Measurements from ENCODE around the gene CEP152. TPM values are rescaled to one million over a fixed set of nuclear protein-coding genes. Genes with fewer than 3 reads are reported as not detected.

CEP152 gene
- total RNA-seq, 1 experiment from 2014 or later = 24.6 TPM

DNA sequence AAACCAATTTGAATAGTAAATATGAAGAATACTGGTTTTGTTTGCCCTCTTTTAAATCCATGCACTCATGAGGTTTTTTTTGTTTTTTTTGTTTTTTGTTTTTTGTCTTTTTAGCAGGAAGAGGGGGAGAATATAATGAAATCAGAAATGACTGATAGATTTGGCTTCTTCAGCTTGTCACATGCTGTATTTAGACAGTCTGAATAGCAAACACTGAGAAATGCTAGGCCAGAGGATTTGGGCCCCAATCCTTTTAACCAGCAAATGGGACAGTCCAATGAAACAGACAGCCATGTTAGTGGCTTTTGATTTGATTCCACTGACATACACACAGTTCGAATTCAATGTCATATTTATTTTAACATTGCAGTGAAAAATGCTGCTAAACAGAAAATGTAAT lies 14.2 kb upstream of the CEP152 start:
- CTCF ChIA-PET = no interaction called here
- H3K9me3 ChIP-seq (ENCODE audit: insufficient read depth, low read depth) = no peaks in the 10 kb centered on the region
- H3K4me2 ChIP-seq = no peak overlapping the region
- intact Hi-C loops (cut with micrococcal nuclease; ENCODE audit: unreplicated experiment) = no loop called here
- no peaks in the 10 kb centered on the region for H4K20me1 ChIP-seq (ENCODE audit: insufficient read depth)
- no peak overlapping the region for H2AFZ ChIP-seq
- no peaks in the 10 kb centered on the region for H3K9me2 ChIP-seq (ENCODE audit: insufficient read depth)
- H3K79me2 ChIP-seq (ENCODE audit: low read depth) = no peaks in the 10 kb centered on the region
- TF ChIP-seq, protein P1, sequence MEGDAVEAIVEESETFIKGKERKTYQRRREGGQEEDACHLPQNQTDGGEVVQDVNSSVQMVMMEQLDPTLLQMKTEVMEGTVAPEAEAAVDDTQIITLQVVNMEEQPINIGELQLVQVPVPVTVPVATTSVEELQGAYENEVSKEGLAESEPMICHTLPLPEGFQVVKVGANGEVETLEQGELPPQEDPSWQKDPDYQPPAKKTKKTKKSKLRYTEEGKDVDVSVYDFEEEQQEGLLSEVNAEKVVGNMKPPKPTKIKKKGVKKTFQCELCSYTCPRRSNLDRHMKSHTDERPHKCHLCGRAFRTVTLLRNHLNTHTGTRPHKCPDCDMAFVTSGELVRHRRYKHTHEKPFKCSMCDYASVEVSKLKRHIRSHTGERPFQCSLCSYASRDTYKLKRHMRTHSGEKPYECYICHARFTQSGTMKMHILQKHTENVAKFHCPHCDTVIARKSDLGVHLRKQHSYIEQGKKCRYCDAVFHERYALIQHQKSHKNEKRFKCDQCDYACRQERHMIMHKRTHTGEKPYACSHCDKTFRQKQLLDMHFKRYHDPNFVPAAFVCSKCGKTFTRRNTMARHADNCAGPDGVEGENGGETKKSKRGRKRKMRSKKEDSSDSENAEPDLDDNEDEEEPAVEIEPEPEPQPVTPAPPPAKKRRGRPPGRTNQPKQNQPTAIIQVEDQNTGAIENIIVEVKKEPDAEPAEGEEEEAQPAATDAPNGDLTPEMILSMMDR (conservative IDR thresholded peaks at IDR 0.05) = no peak
- no peak for TF ChIP-seq EZH2 (IDR thresholded peaks at IDR 0.05; ENCODE audit: low read depth)
- no peak for DNase-seq
- POLR2A ChIA-PET (ENCODE audit: unreplicated experiment) = no interaction called here
- no TSS peak for BruUV-seq (replicated peaks)
- no peaks in the 10 kb centered on the region for H3K4me1 ChIP-seq (replicated peaks; ENCODE audit: insufficient read depth)
- no peaks in the 10 kb centered on the region for H3K36me3 ChIP-seq (ENCODE audit: low read depth)
- no peaks in the 10 kb centered on the region for H3F3A ChIP-seq (ENCODE audit: insufficient read depth, low read depth)
- H3K4me3 ChIP-seq = no peak overlapping the region
- H3K27ac ChIP-seq = no peak overlapping the region
- H3K27me3 ChIP-seq (ENCODE audit: insufficient read depth, low read depth) = no peaks in the 10 kb centered on the region

DNA sequence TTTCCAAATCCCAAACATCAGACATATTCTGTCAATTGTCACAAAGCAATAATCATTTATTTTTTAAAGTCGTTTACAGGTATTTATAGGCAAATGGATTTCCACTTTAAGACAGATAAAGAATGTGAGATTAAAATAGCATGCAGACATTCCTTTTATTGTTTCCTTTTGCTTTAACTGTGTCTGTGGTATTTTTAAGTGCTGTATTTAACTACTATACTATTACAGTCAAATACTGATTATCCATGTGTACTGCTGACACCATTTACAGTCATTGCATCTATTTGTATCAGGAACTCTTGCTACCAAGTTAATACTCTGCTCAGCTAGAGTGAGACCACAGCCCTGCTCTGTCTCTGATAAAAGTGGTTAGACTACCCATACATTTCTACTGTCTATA lies 12.8 kb upstream of the CEP152 start:
- no peaks in the 10 kb centered on the region for H4K20me1 ChIP-seq (ENCODE audit: insufficient read depth)
- no peak overlapping the region for H2AFZ ChIP-seq
- ChIA-PET POLR2A (ENCODE audit: unreplicated experiment) (no interaction called here), CTCF (no interaction called here)
- no peak overlapping the region for H3K4me2 ChIP-seq
- H3K27ac ChIP-seq = no peak overlapping the region
- no TSS peak for BruUV-seq (replicated peaks)
- no peaks in the 10 kb centered on the region for H3K9me2 ChIP-seq (ENCODE audit: insufficient read depth)
- intact Hi-C loops (cut with micrococcal nuclease; ENCODE audit: unreplicated experiment) = no loop called here
- no peaks in the 10 kb centered on the region for H3F3A ChIP-seq (ENCODE audit: insufficient read depth, low read depth)
- no peak overlapping the region for H3K4me3 ChIP-seq
- TF ChIP-seq EZH2 (IDR thresholded peaks at IDR 0.05; ENCODE audit: low read depth) = no peak
- TF ChIP-seq, protein P1 (conservative IDR thresholded peaks at IDR 0.05) = no peak
- no peak for DNase-seq
- H3K27me3 ChIP-seq (ENCODE audit: insufficient read depth, low read depth) = no peaks in the 10 kb centered on the region
- H3K4me1 ChIP-seq (replicated peaks; ENCODE audit: insufficient read depth) = no peaks in the 10 kb centered on the region
- no peaks in the 10 kb centered on the region for H3K9me3 ChIP-seq (ENCODE audit: insufficient read depth, low read depth)
- H3K36me3 ChIP-seq (ENCODE audit: low read depth) = no peaks in the 10 kb centered on the region
- no peaks in the 10 kb centered on the region for H3K79me2 ChIP-seq (ENCODE audit: low read depth)

DNA sequence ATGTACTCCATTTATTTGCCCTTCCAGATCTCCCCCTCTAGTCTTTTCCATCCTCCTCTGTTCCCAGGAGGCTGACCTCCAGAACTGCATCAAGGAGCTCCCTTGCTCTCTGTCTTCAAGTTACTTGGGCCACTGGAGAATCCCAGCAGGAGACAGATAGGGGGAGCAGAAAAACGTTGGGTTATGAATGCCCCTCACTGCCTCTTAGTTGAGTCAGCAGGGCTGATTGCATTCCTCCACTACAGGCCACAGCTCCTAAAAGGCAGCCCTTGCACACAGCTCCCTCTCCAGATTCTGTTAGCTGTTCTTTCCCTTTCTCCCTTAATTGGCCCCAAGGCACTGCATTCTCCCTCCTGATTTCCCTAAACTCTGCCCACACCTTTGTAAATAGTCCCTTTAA lies 12.4 kb upstream of the CEP152 start:
- no peaks in the 10 kb centered on the region for H3K79me2 ChIP-seq (ENCODE audit: low read depth)
- no peaks in the 10 kb centered on the region for H4K20me1 ChIP-seq (ENCODE audit: insufficient read depth)
- H3K9me3 ChIP-seq (ENCODE audit: insufficient read depth, low read depth) = no peaks in the 10 kb centered on the region
- ChIA-PET CTCF (no interaction called here), POLR2A (ENCODE audit: unreplicated experiment) (no interaction called here)
- no peak for DNase-seq
- intact Hi-C loops (cut with micrococcal nuclease; ENCODE audit: unreplicated experiment) = no loop called here
- H3K4me3 ChIP-seq = no peak overlapping the region
- H3F3A ChIP-seq (ENCODE audit: insufficient read depth, low read depth) = no peaks in the 10 kb centered on the region
- H2AFZ ChIP-seq = no peak overlapping the region
- no TSS peak for BruUV-seq (replicated peaks)
- H3K27me3 ChIP-seq (ENCODE audit: insufficient read depth, low read depth) = no peaks in the 10 kb centered on the region
- H3K9me2 ChIP-seq (ENCODE audit: insufficient read depth) = no peaks in the 10 kb centered on the region
- no peaks in the 10 kb centered on the region for H3K4me1 ChIP-seq (replicated peaks; ENCODE audit: insufficient read depth)
- H3K27ac ChIP-seq = no peak overlapping the region
- no peaks in the 10 kb centered on the region for H3K36me3 ChIP-seq (ENCODE audit: low read depth)
- TF ChIP-seq, protein P1 (conservative IDR thresholded peaks at IDR 0.05) = no peak
- TF ChIP-seq EZH2 (IDR thresholded peaks at IDR 0.05; ENCODE audit: low read depth) = no peak
- no peak overlapping the region for H3K4me2 ChIP-seq

Measured in PC-9 (cell line).